K562 (cell line): ENCODE measurements around the gene EVA1A. TPM values are rescaled to one million over a fixed set of nuclear protein-coding genes. Genes with fewer than 3 reads are reported as not detected.

Experiments
- ATF1 ChIP-seq, 2 experiments: fragments of 450-650 bp in 1 of 2; IDR thresholded peaks; 2 replicates each; pipeline ENCODE4 v1.6.1; 2016; ENCODE audit warnings: missing compliant biosample characterization in 1 of 2, missing genetic modification characterization in 1 of 2
- ERF ChIP-seq: fragments of 450-650 bp; formaldehyde crosslinking; IDR thresholded peaks from 2 replicates; pipeline ENCODE4 v1.4.0; 2020; ENCODE audit warnings: mild to moderate bottlenecking, mixed read lengths
- MXD1 ChIP-seq: fragments of 250-450 bp; sonication (Bioruptor Pico); IDR thresholded peaks from 2 replicates; pipeline ENCODE4 v1.8.0; 2021; ENCODE audit warnings: borderline replicate concordance, mild to moderate bottlenecking, moderate library complexity; ENCODE audit not compliant: poor library complexity, severe bottlenecking
- POLR3A ChIP-seq: IDR thresholded peaks from 2 replicates; pipeline ENCODE4 v1.6.1; 2011; ENCODE audit warnings: borderline replicate concordance, mild to moderate bottlenecking, moderate library complexity; ENCODE audit not compliant: insufficient read length, insufficient read depth; ENCODE audit errors: extremely low read depth
- SP1 ChIP-seq: sonication (generic); formaldehyde crosslinking; IDR thresholded peaks from 2 replicates; pipeline ENCODE4 v1.8.1; 2022; ENCODE audit warnings: mild to moderate bottlenecking, missing genetic modification reagents
- YBX1 ChIP-seq: fragments of 450-650 bp; IDR thresholded peaks from 2 replicates; pipeline ENCODE4 v1.7.1; 2016; ENCODE audit warnings: mild to moderate bottlenecking
- ZC3H11A ChIP-seq: IDR thresholded peaks from 2 replicates; pipeline ENCODE4 v1.6.1; 2012; ENCODE audit warnings: low read depth, low read length, improper control_type of control experiment
- polyA plus RNA-seq, 8 experiments: library from polyadenylated mRNA; depleted of rRNA in 4 of 8; stranded (reverse) in 5 of 8; unstranded in 3 of 8; fragments of >200 nt; fragmentation: Nextera tagmentation in 2 of 8; fragmentation: Illumina TruSeq in 1 of 8; extraction: Ambion mirVana in 2 of 8; extraction: Trizol in 1 of 8; gene quantifications; 2 replicates each; pipeline versions ENCODE4 v1.2.1 to v1.2.3, GENCODE V29; 2011 to 2014; ENCODE audit warnings: inconsistent platforms in 1 of 8, missing spikeins in 1 of 8
- total RNA-seq, 7 experiments: library from RNA; depleted of rRNA in 6 of 7; stranded (reverse); fragments of >200 nt in 6 of 7; fragmentation: Illumina TruSeq in 2 of 7; extraction: Trizol in 2 of 7; gene quantifications; 2 replicates each; pipeline versions ENCODE4 v1.2.1 to v1.2.3, GENCODE V29; 2011 to 2021; ENCODE audit warnings: low replicate concordance in 1 of 7
- TF ChIP-seq, protein P1 (sequence below): sonication (generic); formaldehyde crosslinking; IDR thresholded peaks from 2 replicates; pipeline ENCODE4 v1.8.0; 2022; ENCODE audit warnings: mild to moderate bottlenecking, missing genetic modification reagents, borderline replicate concordance

EVA1A gene
- total and polyA plus RNA-seq, 9 of the 15 experiments (the other 6 are each of a cell fraction or from before 2014, with no cell fraction given), result not detected

- TF ChIP-seq, protein P1, sequence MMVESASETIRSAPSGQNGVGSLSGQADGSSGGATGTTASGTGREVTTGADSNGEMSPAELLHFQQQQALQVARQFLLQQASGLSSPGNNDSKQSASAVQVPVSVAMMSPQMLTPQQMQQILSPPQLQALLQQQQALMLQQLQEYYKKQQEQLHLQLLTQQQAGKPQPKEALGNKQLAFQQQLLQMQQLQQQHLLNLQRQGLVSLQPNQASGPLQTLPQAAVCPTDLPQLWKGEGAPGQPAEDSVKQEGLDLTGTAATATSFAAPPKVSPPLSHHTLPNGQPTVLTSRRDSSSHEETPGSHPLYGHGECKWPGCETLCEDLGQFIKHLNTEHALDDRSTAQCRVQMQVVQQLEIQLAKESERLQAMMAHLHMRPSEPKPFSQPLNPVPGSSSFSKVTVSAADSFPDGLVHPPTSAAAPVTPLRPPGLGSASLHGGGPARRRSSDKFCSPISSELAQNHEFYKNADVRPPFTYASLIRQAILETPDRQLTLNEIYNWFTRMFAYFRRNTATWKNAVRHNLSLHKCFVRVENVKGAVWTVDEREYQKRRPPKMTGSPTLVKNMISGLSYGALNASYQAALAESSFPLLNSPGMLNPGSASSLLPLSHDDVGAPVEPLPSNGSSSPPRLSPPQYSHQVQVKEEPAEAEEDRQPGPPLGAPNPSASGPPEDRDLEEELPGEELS, result no peak
- TF ChIP-seq ZC3H11A (no peak), POLR3A (no peak), YBX1 (no peak), MXD1 (CRISPR knock-in tag) (no peak), ERF (CRISPR knock-in tag) (no peak), ATF1 (CRISPR knock-in tag; IDR thresholded peaks at IDR 0.05) (no peak), ATF1 (tag; IDR thresholded peaks at IDR 0.05) (no peak), SP1 (CRISPR knock-in tag) (no peak)
These were observed 106.5 kb downstream of the EVA1A start (continued) for GRCh38 chr2:75454241-75454620.
